RCC 7860 (cell line): ENCODE data around the gene ENTPD6.

Experiments
- DNase-seq: peaks from one replicate; pipeline ENCODE4 v3.0.0-alpha.2; 2015; ENCODE audit warnings: low spot score
- FAIRE-seq: peaks from 2 replicates; lab custom pipeline; 2012; peaks lifted over from hg19 to GRCh38; lab: Jason Lieb, UNC

The ENTPD6 gene

GRCh38 chr20:25207149-25207959, 11.8 kb downstream of the ENTPD6 start:
- FAIRE-seq = no peak

GRCh38 chr20:25207960-25208534, 12.5 kb downstream of the ENTPD6 start:
- FAIRE-seq (no peak), DNase-seq (no peak)

More at GRCh38 chr20:25207149-25207959, 11.8 kb downstream of the ENTPD6 start:
- no peak for DNase-seq

- DNase-seq (no peak), FAIRE-seq (no peak)
Observed at GRCh38 chr20:25209400-25209799, 13.9 kb downstream of the ENTPD6 start.

GRCh38 chr20:25209911-25210310, 14.4 kb downstream of the ENTPD6 start:
- FAIRE-seq = no peak

GRCh38 chr20:25211273-25211672, 15.8 kb downstream of the ENTPD6 start:
- FAIRE-seq = no peak
- DNase-seq = no peak

More at GRCh38 chr20:25209911-25210310, 14.4 kb downstream of the ENTPD6 start:
- no peak for DNase-seq

- FAIRE-seq = no peak
Observed at GRCh38 chr20:25212242-25212641, 16.7 kb downstream of the ENTPD6 start.

GRCh38 chr20:25213566-25214425, 18.3 kb downstream of the ENTPD6 start:
- DNase-seq (no peak), FAIRE-seq (no peak)

More at GRCh38 chr20:25212242-25212641, 16.7 kb downstream of the ENTPD6 start:
- DNase-seq = no peak

- DNase-seq (no peak), FAIRE-seq (no peak)
Observed at GRCh38 chr20:25214426-25214790, 18.9 kb downstream of the ENTPD6 start.

- DNase-seq (no peak), FAIRE-seq (no peak)
Observed at GRCh38 chr20:25214819-25215218, 19.3 kb downstream of the ENTPD6 start.

- DNase-seq = no peak
- FAIRE-seq = no peak
Observed at GRCh38 chr20:25215521-25215920, 20.0 kb downstream of the ENTPD6 start.

GRCh38 chr20:25216199-25216945, 20.9 kb downstream of the ENTPD6 start:
- DNase-seq (no peak), FAIRE-seq (no peak)

GRCh38 chr20:25217161-25218108, 21.9 kb downstream of the ENTPD6 start:
- FAIRE-seq (no peak), DNase-seq (no peak)

- no peak for FAIRE-seq
- DNase-seq = no peak
Observed at GRCh38 chr20:25218109-25218486, 22.6 kb downstream of the ENTPD6 start.

GRCh38 chr20:25218492-25218891, 23.0 kb downstream of the ENTPD6 start:
- FAIRE-seq (no peak), DNase-seq (no peak)

- no peak for FAIRE-seq
Observed at GRCh38 chr20:25219365-25219764, 23.9 kb downstream of the ENTPD6 start.

GRCh38 chr20:25220021-25220730, 24.7 kb downstream of the ENTPD6 start:
- no peak for FAIRE-seq
- DNase-seq = no peak

More at GRCh38 chr20:25219365-25219764, 23.9 kb downstream of the ENTPD6 start:
- no peak for DNase-seq

- FAIRE-seq = no peak
Observed at GRCh38 chr20:25220810-25221591, 25.5 kb downstream of the ENTPD6 start.

More at GRCh38 chr20:25220810-25221591, 25.5 kb downstream of the ENTPD6 start:
- peak; percentile 33 for DNase-seq
